ENCODE data around the gene MIDN. TPM values are rescaled to one million over a fixed set of nuclear protein-coding genes. Genes with fewer than 3 reads are reported as not detected.

The MIDN gene
- total RNA-seq, 4 donors from 2014 or later = 89.0 to 153 (median 105) TPM

DNA sequence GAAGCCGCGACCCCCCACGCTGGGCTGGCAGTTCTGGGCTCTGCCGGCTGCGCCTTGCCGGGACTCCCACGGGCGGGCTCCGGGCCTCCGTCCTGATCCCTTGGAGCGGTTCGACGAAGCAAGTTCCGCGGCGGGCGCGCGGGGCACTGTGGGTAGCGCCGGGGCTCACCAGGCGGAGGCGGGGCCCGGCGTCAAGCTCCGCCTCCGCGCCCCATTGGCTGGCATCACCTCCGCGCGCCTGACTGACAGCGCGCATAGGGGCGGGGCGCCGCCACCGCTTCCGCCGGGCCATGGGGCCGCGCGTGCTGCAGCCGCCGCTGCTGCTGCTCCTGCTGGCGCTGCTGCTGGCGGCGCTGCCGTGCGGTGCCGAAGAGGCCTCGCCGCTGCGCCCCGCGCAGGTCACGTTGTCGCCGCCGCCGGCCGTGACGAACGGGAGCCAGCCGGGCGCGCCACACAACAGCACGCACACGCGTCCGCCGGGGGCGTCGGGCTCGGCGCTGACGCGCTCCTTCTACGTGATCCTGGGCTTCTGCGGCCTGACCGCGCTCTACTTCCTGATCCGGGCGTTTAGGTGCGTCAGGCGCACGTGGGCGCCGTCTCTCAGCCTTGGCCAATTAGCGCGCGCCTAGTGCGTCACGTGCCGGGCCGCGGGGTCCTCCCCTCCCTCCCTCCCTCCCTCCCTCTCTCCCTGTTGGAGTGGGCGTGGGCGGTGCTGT is 27.0 kb downstream of the MIDN start, which contains the start of gene FAM174C:
Gene FAM174C, plus strand, starts transcription at position 271 of the 716 bp plus-strand sequence. Its CDS starts 20 bp downstream, at position 291.
- peak within 1 kb of the TSS; percentile 96 for H3K27ac ChIP-seq
- no peaks in the 10 kb centered on the region for H3K27me3 ChIP-seq
- peak; percentile 97 to 99 for DNase-seq (ENCODE audit: low spot score in 2 of 2)
- H3K4me3 ChIP-seq = peak within 1 kb of the TSS; percentile 57
- peaks cover 60% of the 10 kb centered on the region for H3K4me1 ChIP-seq
- TF ChIP-seq EP300 (IDR thresholded peaks at IDR 0.05) = no peak
- peak in 1 of 3 donors; percentile 60 for TF ChIP-seq POLR2AphosphoS5 (IDR thresholded peaks at IDR 0.05)
- peak in 1 of 2 donors; percentile 68 for TF ChIP-seq POLR2A (IDR thresholded peaks at IDR 0.05)
- TF ChIP-seq, protein P1, sequence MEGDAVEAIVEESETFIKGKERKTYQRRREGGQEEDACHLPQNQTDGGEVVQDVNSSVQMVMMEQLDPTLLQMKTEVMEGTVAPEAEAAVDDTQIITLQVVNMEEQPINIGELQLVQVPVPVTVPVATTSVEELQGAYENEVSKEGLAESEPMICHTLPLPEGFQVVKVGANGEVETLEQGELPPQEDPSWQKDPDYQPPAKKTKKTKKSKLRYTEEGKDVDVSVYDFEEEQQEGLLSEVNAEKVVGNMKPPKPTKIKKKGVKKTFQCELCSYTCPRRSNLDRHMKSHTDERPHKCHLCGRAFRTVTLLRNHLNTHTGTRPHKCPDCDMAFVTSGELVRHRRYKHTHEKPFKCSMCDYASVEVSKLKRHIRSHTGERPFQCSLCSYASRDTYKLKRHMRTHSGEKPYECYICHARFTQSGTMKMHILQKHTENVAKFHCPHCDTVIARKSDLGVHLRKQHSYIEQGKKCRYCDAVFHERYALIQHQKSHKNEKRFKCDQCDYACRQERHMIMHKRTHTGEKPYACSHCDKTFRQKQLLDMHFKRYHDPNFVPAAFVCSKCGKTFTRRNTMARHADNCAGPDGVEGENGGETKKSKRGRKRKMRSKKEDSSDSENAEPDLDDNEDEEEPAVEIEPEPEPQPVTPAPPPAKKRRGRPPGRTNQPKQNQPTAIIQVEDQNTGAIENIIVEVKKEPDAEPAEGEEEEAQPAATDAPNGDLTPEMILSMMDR (IDR thresholded peaks at IDR 0.05) = no peak
- no peaks in the 10 kb centered on the region for H3K9me3 ChIP-seq
- peaks cover 54% of the 10 kb centered on the region for H3K36me3 ChIP-seq
- 0% methylated on average over 18 of the region's 98 CpGs for WGBS

DNA sequence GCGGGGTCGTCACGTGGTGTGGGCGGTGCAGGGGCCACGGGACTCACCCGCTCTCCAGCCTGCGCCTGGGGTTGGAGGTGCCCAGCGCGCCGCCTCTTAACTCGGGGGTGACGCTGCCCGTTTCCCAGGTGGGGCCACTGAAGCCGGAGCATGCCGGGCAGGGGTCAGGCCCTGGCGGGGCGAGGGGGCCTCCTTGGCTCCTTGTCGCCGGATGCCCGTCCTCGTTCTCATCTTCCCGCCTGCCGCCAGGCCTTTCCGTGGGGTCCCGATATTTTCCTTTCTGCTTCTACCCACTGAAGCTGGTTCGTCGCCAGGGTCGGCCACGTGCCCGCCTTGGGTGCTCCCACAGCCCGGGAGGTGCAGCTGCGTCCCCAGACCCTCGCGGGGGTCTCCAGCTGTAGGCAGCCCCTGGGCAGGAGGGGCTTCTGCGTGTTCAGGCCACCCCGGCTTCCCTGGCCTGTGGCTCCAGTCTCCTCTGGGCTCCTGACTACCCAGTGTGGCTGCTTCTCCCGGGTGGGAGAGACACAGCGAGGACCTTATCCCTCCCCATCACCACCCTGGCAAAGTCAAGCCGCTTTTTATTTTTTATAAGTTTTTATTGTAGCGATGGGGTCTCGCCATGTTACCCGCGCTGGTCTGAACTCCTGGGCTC is 27.7 kb downstream of the MIDN start:
- TF ChIP-seq POLR2AphosphoS5 (IDR thresholded peaks at IDR 0.05) (no peak), POLR2A (IDR thresholded peaks at IDR 0.05) (no peak), EP300 (IDR thresholded peaks at IDR 0.05) (no peak)
- TF ChIP-seq, protein P1 (IDR thresholded peaks at IDR 0.05) = no peak
- H3K4me3 ChIP-seq = peak overlapping the region; percentile 57
- peaks cover 54% of the 10 kb centered on the region for H3K4me1 ChIP-seq
- DNase-seq (ENCODE audit: low spot score in 2 of 2) = no peak
- H3K27ac ChIP-seq = peak overlapping the region; percentile 96
- H3K9me3 ChIP-seq = no peaks in the 10 kb centered on the region
- 11% methylated on average over 26 of the region's 43 CpGs for WGBS
- H3K36me3 ChIP-seq = peaks cover 50% of the 10 kb centered on the region
- H3K27me3 ChIP-seq = no peaks in the 10 kb centered on the region

DNA sequence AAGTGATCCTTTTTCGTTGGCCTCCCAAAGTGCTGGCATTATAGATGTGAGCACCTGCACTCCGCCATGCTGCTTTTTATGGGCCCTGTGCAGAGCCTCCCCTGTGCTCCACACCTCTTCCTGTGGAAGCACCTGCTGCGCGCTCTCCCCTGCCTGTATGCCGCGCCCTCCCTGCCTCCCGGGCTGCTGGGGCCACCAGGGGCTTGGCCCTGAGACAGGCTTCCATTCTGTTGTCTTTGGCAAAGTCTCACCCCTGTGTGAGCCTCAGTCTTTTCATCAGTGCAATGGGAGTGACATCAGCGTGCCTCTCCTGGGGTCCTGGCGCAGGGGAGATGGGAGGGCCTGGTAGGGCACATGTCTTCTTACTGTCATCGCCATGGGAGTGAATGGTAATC is 28.2 kb downstream of the MIDN start:
- peak overlapping the region; percentile 57 for H3K4me3 ChIP-seq
- peaks cover 48% of the 10 kb centered on the region for H3K4me1 ChIP-seq
- WGBS = 56% methylated on average over 10 of the region's 10 CpGs
- H3K9me3 ChIP-seq = no peaks in the 10 kb centered on the region
- H3K36me3 ChIP-seq = peaks cover 45% of the 10 kb centered on the region
- H3K27ac ChIP-seq = peak overlapping the region; percentile 96
- no peak for TF ChIP-seq EP300 (IDR thresholded peaks at IDR 0.05)
- TF ChIP-seq POLR2A (IDR thresholded peaks at IDR 0.05) = no peak
- TF ChIP-seq, protein P1 (IDR thresholded peaks at IDR 0.05) = no peak
- no peak for TF ChIP-seq POLR2AphosphoS5 (IDR thresholded peaks at IDR 0.05)
- no peaks in the 10 kb centered on the region for H3K27me3 ChIP-seq
- no peak for DNase-seq (ENCODE audit: low spot score in 2 of 2)

DNA sequence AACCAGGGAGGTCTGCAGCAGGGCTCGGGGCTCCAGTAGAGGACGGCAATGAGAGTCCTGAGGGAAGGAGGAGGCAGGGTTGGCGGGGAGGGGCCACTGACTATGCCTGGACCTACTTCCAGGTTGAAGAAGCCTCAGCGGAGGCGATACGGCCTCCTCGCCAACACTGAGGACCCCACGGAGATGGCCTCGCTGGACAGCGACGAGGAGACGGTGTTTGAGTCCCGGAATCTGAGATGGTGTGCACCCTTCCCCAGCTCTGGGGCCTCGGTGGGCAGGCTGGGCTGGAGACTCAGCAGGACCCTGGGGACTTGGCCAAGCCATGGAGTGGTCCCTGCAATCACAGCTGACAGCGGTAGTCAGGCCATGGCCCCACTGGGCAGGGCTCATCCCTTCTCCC is 28.7 kb downstream of the MIDN start:
- WGBS = 88% methylated on average over 14 of the region's 15 CpGs
- DNase-seq (ENCODE audit: low spot score in 2 of 2) = no peak
- no peak for TF ChIP-seq EP300 (IDR thresholded peaks at IDR 0.05)
- TF ChIP-seq POLR2A (IDR thresholded peaks at IDR 0.05) = no peak
- TF ChIP-seq POLR2AphosphoS5 (IDR thresholded peaks at IDR 0.05) = no peak
- TF ChIP-seq, protein P1 (IDR thresholded peaks at IDR 0.05) = no peak
- H3K4me1 ChIP-seq = peaks cover 44% of the 10 kb centered on the region
- H3K9me3 ChIP-seq = no peaks in the 10 kb centered on the region
- no peaks in the 10 kb centered on the region for H3K27me3 ChIP-seq
- H3K36me3 ChIP-seq = peaks cover 41% of the 10 kb centered on the region
- H3K27ac ChIP-seq = no peak overlapping the region
- H3K4me3 ChIP-seq = peak overlapping the region; percentile 57

DNA sequence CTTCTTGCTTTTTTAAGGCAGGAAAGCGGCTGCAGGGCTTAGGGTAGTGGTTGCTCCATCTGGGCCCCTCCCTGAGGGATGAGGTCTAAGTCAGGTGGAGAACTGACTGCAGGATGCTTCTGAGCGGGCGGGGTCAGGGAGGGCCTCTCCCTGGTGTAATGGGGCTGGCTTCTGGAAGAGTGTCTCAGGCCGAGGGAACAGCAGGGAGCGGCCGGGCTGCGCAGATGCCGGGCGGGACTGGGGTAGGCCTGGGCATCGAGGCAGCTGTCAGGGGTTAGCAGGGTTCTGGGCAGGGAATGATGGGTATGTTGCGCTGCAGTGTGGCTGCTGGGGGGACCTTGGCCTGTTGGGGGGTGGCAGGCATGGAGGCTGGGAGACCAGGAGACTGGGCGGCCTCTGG is 29.7 kb downstream of the MIDN start:
- WGBS = 86% methylated on average over 10 of the region's 12 CpGs
- DNase-seq (ENCODE audit: low spot score in 2 of 2) = no peak
- Histone ChIP-seq H3K9me3 (no peaks in the 10 kb centered on the region), H3K4me3 (no peak overlapping the region), H3K36me3 (peaks cover 31% of the 10 kb centered on the region), H3K27me3 (peaks cover 5% of the 10 kb centered on the region), H3K4me1 (peaks cover 34% of the 10 kb centered on the region), H3K27ac (no peak overlapping the region)
- TF ChIP-seq, protein P1 (IDR thresholded peaks at IDR 0.05) = no peak
- no peak for TF ChIP-seq POLR2A (IDR thresholded peaks at IDR 0.05)
- TF ChIP-seq EP300 (IDR thresholded peaks at IDR 0.05) = no peak
- TF ChIP-seq POLR2AphosphoS5 (IDR thresholded peaks at IDR 0.05) = no peak

Measured in suprapubic skin (tissue), 4 donors.